ENCODE results near the gene VTN.

VTN gene

DNA sequence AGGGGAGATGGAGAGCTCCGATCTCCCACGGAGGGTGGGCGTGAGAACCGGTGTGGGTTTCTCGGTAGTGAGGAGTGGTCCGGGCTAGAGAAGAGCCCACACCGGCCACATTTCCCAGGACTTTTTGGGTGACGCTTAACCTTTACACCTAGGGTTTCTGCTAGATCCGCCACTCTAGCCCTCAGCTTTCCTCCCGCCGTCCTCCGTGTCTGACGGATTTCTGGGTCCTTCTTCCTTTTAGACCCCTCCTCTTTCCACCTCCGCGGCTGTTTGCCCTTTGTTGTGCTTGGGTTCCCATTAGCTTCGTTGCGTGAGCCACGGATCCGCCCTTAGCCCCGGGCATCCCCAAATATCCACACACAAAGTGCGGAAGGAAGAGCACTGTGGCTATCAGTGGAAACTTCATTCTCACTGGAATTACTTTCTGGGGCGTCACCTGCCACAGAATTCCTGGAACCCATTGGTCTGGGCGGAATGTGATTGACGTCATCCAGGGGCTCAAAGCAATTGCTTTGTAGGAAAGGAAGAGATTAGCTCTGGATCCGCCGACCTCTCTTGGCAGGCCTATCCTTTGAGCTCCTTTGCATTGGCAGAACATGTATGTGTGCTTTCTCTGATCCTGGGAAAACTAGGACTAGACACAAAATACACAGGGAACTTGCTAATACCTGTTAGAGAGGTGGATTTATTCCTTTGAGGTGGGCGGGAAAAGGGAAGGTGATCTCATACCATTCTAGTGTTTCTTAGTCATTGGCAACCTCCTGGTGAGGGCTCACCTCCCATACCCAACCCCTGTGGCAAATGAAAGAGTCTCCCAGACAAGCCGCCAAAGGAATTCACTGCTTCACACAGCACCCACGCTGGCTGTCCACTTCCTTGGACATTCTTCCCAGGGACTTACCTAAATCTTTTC lies 33.9 kb downstream of the VTN start:
- H3K27me3 Mint-ChIP-seq (ENCODE audit: low read depth), result no peaks in the 10 kb centered on the region
- peaks cover 31% of the 10 kb centered on the region for H3K4me1 Mint-ChIP-seq (ENCODE audit: low read depth)
- H3K27ac Mint-ChIP-seq, result peak overlapping the region; percentile 97
- H3K36me3 Mint-ChIP-seq (ENCODE audit: low read depth), result peaks cover 7% of the 10 kb centered on the region
- peak overlapping the region; percentile 96 for H3K4me3 Mint-ChIP-seq
- peak; percentile 22 for DNase-seq (ENCODE audit: low spot score)
- no peaks in the 10 kb centered on the region for H3K9me3 Mint-ChIP-seq

DNA sequence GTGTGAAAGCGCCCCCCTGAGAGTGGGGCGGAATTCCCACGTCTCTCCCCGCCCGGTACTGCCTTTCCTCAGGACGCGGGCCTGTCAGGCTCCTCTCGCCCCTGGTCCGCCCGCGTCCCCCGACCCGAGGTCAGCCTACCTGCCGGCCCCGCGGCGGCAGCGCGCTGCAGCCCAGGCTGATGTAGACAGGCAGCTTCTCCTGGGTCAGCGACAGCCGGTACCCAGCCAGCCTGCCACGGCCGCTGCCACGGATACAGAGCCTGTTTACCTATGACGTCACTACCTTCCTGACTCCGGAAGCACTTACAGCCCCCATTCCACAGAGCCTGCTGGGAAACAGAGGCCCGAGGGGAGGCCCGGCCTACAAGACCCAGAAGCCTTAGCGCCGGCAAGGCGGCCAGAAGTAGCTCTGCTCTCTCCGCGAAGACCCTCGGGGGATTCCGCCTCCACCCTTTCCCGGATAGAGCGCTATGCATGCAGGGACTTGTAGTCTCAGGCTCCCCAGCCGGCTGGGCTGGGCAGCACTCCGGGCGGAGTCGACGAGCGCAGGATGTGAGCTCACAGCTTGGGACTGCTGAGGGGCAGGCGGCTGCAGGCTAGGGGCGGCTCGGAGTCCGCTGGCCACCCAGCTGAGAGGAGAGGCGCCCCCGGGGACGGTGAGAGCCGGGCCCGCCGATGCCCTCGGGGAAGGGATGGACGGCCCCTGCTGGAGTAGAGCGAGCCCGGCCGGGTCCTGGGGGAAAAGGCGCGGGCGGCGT lies 34.7 kb downstream of the VTN start, which contains the start of the genes IFT20 and TNFAIP1:
Gene IFT20 (minus strand): TSS at position 272 of the 758 bp plus-strand sequence. CDS start 3,487 bp downstream, outside the sequence.
Gene TNFAIP1 (plus strand): TSS at position 561 of the 758 bp plus-strand sequence. CDS start 3,761 bp downstream, outside the sequence.
- peaks cover 6% of the 10 kb centered on the region for H3K36me3 Mint-ChIP-seq (ENCODE audit: low read depth)
- peak within 1 kb of the TSS; percentile 96 for H3K4me3 Mint-ChIP-seq
- peak within 1 kb of the TSS; percentile 97 for H3K27ac Mint-ChIP-seq
- H3K4me1 Mint-ChIP-seq (ENCODE audit: low read depth), result peaks cover 31% of the 10 kb centered on the region
- peak; percentile 99 for DNase-seq (ENCODE audit: low spot score)
- H3K9me3 Mint-ChIP-seq, result no peaks in the 10 kb centered on the region
- H3K27me3 Mint-ChIP-seq (ENCODE audit: low read depth), result no peaks in the 10 kb centered on the region

GRCh38 chr17:28334666-28335200 lies 35.4 kb downstream of the VTN start:
- Mint-ChIP-seq H3K4me3 (peak overlapping the region; percentile 96), H3K4me1 (ENCODE audit: low read depth) (peaks cover 31% of the 10 kb centered on the region), H3K36me3 (ENCODE audit: low read depth) (peaks cover 2% of the 10 kb centered on the region), H3K27ac (peak overlapping the region; percentile 97), H3K9me3 (no peaks in the 10 kb centered on the region), H3K27me3 (ENCODE audit: low read depth) (no peaks in the 10 kb centered on the region)
- DNase-seq (ENCODE audit: low spot score), result no peak

DNA sequence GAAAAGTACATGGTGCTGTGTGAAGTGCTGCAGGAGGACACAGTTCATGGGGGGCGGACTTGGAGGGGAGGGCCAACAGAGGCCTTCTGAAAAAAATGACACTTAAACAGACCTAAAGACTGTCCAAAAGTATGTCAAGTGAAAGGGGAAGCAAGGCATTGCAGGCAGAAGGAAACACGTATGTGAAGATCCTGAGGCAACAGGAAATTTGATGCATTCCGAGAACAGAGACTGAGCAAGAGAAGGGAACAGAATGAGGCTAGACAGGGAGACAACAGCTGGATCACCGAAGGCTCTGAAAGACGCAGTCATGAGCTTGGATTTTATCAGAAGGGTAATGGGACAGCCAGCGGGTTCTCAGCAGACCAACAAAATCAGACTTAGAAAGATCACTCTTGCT lies 35.9 kb downstream of the VTN start:
- no peak for DNase-seq (ENCODE audit: low spot score)

GRCh38 chr17:28333083-28333746 lies 36.9 kb downstream of the VTN start:
- Mint-ChIP-seq H3K9me3 (no peaks in the 10 kb centered on the region), H3K27me3 (ENCODE audit: low read depth) (no peaks in the 10 kb centered on the region), H3K4me1 (ENCODE audit: low read depth) (peaks cover 29% of the 10 kb centered on the region), H3K36me3 (ENCODE audit: low read depth) (peaks cover 9% of the 10 kb centered on the region), H3K4me3 (no peak overlapping the region), H3K27ac (no peak overlapping the region)
- DNase-seq (ENCODE audit: low spot score), result no peak

More for the DNA sequence above, 35.9 kb downstream of the VTN start:
- Mint-ChIP-seq H3K36me3 (ENCODE audit: low read depth) (peaks cover 2% of the 10 kb centered on the region), H3K4me1 (ENCODE audit: low read depth) (peaks cover 31% of the 10 kb centered on the region), H3K9me3 (no peaks in the 10 kb centered on the region), H3K27me3 (ENCODE audit: low read depth) (no peaks in the 10 kb centered on the region), H3K4me3 (peak overlapping the region; percentile 96), H3K27ac (peak overlapping the region; percentile 97)

DNA sequence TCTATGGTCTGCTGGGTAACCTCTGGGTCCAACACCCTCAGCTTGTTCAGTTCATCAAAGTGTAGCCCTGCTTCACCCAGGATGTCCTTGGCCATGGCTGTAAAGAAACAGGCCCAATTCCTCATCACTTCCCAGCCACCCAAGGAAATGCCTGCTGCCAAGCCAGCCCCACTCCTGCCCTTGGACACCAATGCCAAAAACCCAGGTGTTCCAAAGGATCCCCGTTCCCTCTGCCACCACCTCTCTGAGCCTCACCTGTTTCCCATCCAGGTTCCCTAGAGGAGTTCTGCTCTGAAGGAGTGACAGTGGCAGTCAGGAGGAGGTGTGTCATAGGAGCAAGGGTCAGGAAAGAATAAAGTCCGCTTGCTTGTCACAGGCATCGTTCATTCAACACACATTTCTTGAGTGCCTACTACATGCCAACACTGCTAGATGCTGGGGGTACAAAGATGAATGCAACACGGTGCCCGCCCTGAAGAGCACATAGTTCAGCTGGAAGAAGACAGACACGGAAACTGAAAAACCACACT lies 38.2 kb downstream of the VTN start:
- DNase-seq (ENCODE audit: low spot score), result no peak
- H3K4me3 Mint-ChIP-seq, result no peak overlapping the region
- no peaks in the 10 kb centered on the region for H3K9me3 Mint-ChIP-seq
- peaks cover 24% of the 10 kb centered on the region for H3K4me1 Mint-ChIP-seq (ENCODE audit: low read depth)
- no peaks in the 10 kb centered on the region for H3K27me3 Mint-ChIP-seq (ENCODE audit: low read depth)
- peaks cover 20% of the 10 kb centered on the region for H3K36me3 Mint-ChIP-seq (ENCODE audit: low read depth)
- H3K27ac Mint-ChIP-seq, result no peak overlapping the region

- H3K27me3 Mint-ChIP-seq (ENCODE audit: low read depth), result no peaks in the 10 kb centered on the region
- peaks cover 17% of the 10 kb centered on the region for H3K4me1 Mint-ChIP-seq (ENCODE audit: low read depth)
- H3K27ac Mint-ChIP-seq, result no peak overlapping the region
- peaks cover 27% of the 10 kb centered on the region for H3K36me3 Mint-ChIP-seq (ENCODE audit: low read depth)
- no peaks in the 10 kb centered on the region for H3K9me3 Mint-ChIP-seq
- H3K4me3 Mint-ChIP-seq, result no peak overlapping the region
- DNase-seq (ENCODE audit: low spot score), result no peak
Measured at GRCh38 chr17:28330671-28331070, 39.4 kb downstream of the VTN start.

DNA sequence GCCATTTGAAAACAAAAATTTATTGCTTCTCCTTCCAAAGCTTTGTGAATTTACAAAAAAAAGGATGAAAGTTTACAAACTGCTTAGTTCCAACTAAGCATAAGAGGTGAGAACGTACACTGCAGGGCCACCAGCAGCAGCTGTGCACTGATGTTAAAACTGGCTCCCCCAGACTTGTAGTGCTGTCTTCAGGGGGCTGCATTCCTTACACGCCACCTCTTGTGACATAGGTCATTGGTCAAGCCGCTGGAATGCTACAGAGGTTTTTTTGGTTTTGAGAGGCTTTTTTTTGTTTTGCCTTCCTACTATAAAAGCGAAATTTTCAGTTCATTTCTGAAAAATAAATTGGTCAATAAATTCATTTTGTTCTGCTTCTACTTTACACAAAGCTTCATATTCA lies 41.8 kb downstream of the VTN start:
- H3K36me3 Mint-ChIP-seq (ENCODE audit: low read depth), result peaks cover 27% of the 10 kb centered on the region
- no peak for DNase-seq (ENCODE audit: low spot score)
- peaks cover 8% of the 10 kb centered on the region for H3K4me1 Mint-ChIP-seq (ENCODE audit: low read depth)
- H3K9me3 Mint-ChIP-seq, result no peaks in the 10 kb centered on the region
- no peaks in the 10 kb centered on the region for H3K27me3 Mint-ChIP-seq (ENCODE audit: low read depth)
- no peak overlapping the region for H3K4me3 Mint-ChIP-seq
- H3K27ac Mint-ChIP-seq, result no peak overlapping the region

GRCh38 chr17:28327709-28328108 lies 42.4 kb downstream of the VTN start:
- DNase-seq (ENCODE audit: low spot score), result no peak
- Mint-ChIP-seq H3K36me3 (ENCODE audit: low read depth) (peaks cover 29% of the 10 kb centered on the region), H3K27ac (no peak overlapping the region), H3K4me1 (ENCODE audit: low read depth) (peaks cover 11% of the 10 kb centered on the region), H3K4me3 (no peak overlapping the region), H3K27me3 (ENCODE audit: low read depth) (no peaks in the 10 kb centered on the region), H3K9me3 (no peaks in the 10 kb centered on the region)

GRCh38 chr17:28327031-28327607 lies 43.0 kb downstream of the VTN start:
- no peak overlapping the region for H3K4me3 Mint-ChIP-seq
- peak; percentile 30 for DNase-seq (ENCODE audit: low spot score)
- no peaks in the 10 kb centered on the region for H3K9me3 Mint-ChIP-seq
- no peaks in the 10 kb centered on the region for H3K27me3 Mint-ChIP-seq (ENCODE audit: low read depth)
- H3K36me3 Mint-ChIP-seq (ENCODE audit: low read depth), result peaks cover 31% of the 10 kb centered on the region
- peaks cover 15% of the 10 kb centered on the region for H3K4me1 Mint-ChIP-seq (ENCODE audit: low read depth)
- H3K27ac Mint-ChIP-seq, result no peak overlapping the region

DNA sequence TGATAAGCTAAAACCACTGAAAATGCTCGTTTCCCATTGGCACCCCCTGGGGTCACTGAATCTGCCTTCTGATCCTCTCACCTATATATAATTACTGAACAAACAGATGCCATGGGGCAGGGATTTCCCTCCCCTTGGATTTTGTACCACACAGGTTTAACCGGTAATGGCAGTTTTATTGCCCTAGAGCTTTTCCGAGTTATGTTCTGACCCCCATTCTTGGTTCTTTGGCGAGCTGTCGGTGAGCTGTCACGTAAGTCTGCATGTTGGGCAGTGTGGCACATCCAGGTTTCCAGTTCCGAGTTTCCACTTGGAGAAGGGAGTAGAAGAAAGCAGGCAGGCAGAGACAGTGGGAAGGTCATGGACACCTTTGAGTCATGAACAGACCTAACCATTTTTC lies 44.0 kb downstream of the VTN start:
- no peak for DNase-seq (ENCODE audit: low spot score)
- Mint-ChIP-seq H3K36me3 (ENCODE audit: low read depth) (peaks cover 34% of the 10 kb centered on the region), H3K4me1 (ENCODE audit: low read depth) (peaks cover 23% of the 10 kb centered on the region), H3K4me3 (no peak overlapping the region), H3K9me3 (no peaks in the 10 kb centered on the region), H3K27me3 (ENCODE audit: low read depth) (no peaks in the 10 kb centered on the region), H3K27ac (no peak overlapping the region)

GRCh38 chr17:28325211-28325610 lies 44.9 kb downstream of the VTN start:
- Mint-ChIP-seq H3K27me3 (ENCODE audit: low read depth) (no peaks in the 10 kb centered on the region), H3K4me1 (ENCODE audit: low read depth) (peaks cover 31% of the 10 kb centered on the region), H3K4me3 (no peak overlapping the region), H3K27ac (peak overlapping the region; percentile 17), H3K9me3 (no peaks in the 10 kb centered on the region), H3K36me3 (ENCODE audit: low read depth) (peaks cover 40% of the 10 kb centered on the region)
- DNase-seq (ENCODE audit: low spot score), result no peak

DNA sequence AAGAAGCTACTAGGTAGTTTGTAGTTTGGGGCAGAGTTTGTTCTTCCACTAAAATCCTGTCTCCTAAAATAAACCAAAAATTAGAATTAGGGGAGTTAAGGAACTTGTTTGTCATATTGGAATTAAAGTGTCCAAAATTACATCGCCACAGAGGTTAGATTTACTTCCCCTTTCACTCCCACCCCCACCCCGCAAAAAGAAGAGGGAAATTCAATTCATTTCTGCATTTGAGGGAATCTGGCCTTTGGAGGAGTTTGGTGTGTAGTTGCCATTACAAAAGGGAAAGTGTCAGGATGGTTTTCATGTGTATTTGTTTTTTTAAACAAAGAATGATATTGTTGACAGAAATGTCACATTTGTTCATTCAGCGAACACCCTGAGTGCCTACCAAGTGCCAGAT lies 45.3 kb downstream of the VTN start:
- Mint-ChIP-seq H3K27ac (peak overlapping the region; percentile 17), H3K4me1 (ENCODE audit: low read depth) (peaks cover 35% of the 10 kb centered on the region), H3K4me3 (no peak overlapping the region), H3K27me3 (ENCODE audit: low read depth) (no peaks in the 10 kb centered on the region), H3K36me3 (ENCODE audit: low read depth) (peaks cover 44% of the 10 kb centered on the region), H3K9me3 (no peaks in the 10 kb centered on the region)
- no peak for DNase-seq (ENCODE audit: low spot score)
